ENCODE results near the gene OXNAD1.

The OXNAD1 gene

DNA sequence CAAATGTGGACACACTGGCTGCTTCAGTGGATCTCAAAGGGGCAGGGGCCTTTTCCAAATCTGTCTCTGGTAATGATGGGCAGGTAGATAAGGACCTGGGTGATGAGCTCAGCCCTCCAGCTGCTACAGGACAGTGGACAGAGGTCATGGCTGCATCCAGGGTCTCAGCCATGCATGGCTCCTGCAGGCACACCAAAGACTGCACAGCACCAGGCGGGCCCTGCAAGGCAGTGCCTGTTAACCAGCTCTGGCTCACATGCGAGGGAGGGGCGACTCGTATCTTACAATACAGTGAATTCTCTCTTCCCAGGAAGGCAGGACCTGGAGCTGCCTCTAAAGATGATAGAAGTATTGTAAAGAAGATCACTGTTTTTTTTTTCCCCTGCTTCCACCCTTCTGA is 58.7 kb downstream of the OXNAD1 start:
- in situ Hi-C loops (cut with MboI; ENCODE audit: low sequenced_read_pairs, unreplicated experiment), result no loop called here
- DNase-seq (ENCODE audit: low spot score), result no peak

DNA sequence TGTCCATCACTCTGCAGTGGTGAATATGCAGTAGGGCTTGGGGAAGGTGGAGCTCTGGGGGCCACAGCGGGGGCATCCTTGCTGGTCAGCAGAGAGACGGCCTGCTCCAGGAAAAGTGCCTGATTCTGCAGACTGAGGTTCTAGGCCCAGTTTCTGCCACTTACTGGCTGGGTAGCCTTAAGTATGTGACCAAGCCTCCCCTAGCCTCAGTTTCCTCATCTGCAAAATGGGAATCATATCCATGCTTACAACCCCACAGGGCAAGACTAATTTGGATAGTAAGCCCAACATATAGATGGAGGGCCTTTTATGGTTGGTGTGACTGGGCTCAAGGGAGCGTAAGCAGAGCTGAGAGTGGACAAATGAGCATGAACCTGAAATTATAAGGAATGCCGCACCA is 60.8 kb downstream of the OXNAD1 start:
- TF ChIP-seq, protein P1, sequence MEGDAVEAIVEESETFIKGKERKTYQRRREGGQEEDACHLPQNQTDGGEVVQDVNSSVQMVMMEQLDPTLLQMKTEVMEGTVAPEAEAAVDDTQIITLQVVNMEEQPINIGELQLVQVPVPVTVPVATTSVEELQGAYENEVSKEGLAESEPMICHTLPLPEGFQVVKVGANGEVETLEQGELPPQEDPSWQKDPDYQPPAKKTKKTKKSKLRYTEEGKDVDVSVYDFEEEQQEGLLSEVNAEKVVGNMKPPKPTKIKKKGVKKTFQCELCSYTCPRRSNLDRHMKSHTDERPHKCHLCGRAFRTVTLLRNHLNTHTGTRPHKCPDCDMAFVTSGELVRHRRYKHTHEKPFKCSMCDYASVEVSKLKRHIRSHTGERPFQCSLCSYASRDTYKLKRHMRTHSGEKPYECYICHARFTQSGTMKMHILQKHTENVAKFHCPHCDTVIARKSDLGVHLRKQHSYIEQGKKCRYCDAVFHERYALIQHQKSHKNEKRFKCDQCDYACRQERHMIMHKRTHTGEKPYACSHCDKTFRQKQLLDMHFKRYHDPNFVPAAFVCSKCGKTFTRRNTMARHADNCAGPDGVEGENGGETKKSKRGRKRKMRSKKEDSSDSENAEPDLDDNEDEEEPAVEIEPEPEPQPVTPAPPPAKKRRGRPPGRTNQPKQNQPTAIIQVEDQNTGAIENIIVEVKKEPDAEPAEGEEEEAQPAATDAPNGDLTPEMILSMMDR (IDR thresholded peaks at IDR 0.05; ENCODE audit: borderline replicate concordance, control extremely low read depth, extremely low read depth, insufficient read depth, missing control alignments), result no peak
- in situ Hi-C loops (cut with MboI; ENCODE audit: low sequenced_read_pairs, unreplicated experiment), result no loop called here
- no peak for DNase-seq (ENCODE audit: low spot score)

More for the DNA sequence above, 58.7 kb downstream of the OXNAD1 start:
- TF ChIP-seq, protein P1 (IDR thresholded peaks at IDR 0.05; ENCODE audit: borderline replicate concordance, control extremely low read depth, extremely low read depth, insufficient read depth, missing control alignments), result no peak

DNA sequence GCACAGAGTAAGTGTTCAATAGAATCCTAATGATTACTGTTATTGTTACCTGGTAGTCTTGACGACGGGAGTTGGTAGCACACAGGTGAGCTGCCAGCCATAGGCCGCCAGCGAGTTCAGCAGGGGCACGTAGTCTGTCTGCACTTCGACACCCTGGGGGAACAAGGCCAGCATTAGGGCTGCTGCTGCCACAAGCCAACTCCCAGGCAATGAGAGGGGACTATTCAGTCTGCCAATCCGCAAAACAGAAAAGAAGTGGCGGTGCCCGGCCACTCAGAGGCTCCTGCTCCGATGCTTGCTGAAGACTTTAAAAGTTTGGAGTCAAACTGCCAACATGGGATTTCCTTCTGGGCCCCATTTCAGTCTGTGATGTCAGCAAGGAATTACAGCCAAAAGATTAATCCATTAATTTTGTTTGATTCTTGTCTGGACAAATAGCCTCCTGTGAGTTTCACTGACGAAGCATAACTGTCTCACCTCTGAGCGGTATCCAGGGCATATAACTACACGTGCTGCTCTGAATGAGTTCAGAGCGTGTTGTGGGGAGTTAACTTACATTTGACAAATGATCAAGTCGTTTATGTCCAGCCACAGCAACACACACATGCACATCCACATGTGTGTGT is 61.8 kb downstream of the OXNAD1 start:
- TF ChIP-seq, protein P1 (IDR thresholded peaks at IDR 0.05; ENCODE audit: borderline replicate concordance, control extremely low read depth, extremely low read depth, insufficient read depth, missing control alignments), result no peak
- DNase-seq (ENCODE audit: low spot score), result no peak
- in situ Hi-C loops (cut with MboI; ENCODE audit: low sequenced_read_pairs, unreplicated experiment), result no loop called here

DNA sequence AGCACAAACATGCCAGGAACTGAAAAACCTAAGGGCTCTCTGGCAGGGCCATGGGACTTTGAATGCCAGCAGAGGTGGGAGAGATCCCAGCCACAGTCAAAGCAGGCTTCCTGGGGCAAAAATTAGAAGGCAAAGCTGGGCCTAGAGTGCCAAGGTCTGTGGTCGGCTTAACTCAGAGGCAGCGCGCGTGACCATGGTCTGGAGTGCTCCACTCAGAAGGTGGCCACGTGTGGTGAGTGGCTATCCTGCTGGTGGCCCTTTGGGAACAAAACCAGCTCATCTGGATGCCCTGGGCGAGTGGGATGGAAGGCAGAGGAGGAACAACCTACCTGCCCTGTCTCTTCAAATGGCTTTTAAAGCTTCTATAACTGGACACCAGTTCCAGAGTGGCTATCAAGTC is 63.1 kb downstream of the OXNAD1 start:
- TF ChIP-seq, protein P1 (IDR thresholded peaks at IDR 0.05; ENCODE audit: borderline replicate concordance, control extremely low read depth, extremely low read depth, insufficient read depth, missing control alignments), result no peak
- in situ Hi-C loops (cut with MboI; ENCODE audit: low sequenced_read_pairs, unreplicated experiment), result no loop called here
- DNase-seq (ENCODE audit: low spot score), result no peak

DNA sequence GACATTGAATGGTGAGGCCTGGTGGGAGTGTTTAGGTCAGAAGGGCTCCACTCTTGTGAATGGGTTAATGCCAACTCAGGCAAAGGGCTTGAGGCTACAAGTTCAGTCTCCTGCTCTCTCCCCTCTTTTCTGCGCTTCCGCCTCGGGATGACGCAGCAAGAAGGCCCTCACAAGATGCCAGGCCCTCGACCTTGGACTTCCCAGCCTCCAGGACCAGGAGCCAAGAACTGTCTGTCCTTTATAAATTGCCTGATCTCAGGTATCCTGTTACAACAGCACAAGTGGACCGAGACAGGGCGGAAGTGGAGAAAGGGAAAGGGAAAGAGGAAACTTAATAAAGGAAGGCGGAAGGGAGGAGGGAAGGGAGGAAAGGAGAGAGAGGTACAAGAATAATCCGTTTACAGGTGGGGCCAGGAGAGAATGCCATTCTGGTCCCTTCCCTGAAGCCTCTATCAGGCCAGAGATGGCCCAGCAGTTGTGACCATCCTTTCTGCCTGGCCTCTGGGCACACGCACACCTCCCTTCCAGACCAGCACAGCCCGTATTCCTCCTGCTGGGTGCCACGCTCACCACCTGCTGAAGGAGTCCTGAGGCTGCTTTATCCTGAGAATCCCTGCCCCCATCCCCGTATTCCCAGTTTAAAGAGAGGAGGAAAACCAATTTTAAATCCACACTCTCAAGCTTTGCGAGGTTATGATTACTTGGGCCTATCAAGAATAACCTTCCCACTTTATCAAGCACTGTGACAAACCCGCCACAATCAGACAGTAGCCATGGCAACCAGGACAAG is 64.2 kb downstream of the OXNAD1 start:
- no peak for DNase-seq (ENCODE audit: low spot score)
- TF ChIP-seq, protein P1 (IDR thresholded peaks at IDR 0.05; ENCODE audit: borderline replicate concordance, control extremely low read depth, extremely low read depth, insufficient read depth, missing control alignments), result no peak
- in situ Hi-C loops (cut with MboI; ENCODE audit: low sequenced_read_pairs, unreplicated experiment), result no loop called here

DNA sequence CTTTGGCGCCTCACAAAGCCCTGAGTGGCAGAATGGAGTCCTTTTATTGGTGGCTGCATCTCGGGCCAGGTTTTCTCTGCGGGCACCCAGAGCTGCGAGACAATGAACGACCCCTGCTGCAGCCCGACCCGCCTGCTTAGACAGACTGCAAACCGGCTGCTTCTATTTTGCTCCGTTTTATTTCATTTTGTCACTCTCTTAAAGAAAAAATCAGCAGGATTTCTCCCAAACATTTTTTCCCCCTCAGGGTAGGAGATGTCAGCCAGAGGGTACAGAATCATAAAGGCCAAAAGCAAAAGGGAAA is 64.8 kb downstream of the OXNAD1 start:
- TF ChIP-seq, protein P1 (IDR thresholded peaks at IDR 0.05; ENCODE audit: borderline replicate concordance, control extremely low read depth, extremely low read depth, insufficient read depth, missing control alignments), result no peak
- in situ Hi-C loops (cut with MboI; ENCODE audit: low sequenced_read_pairs, unreplicated experiment), result no loop called here
- DNase-seq (ENCODE audit: low spot score), result no peak

Measured in GM13976 (cell line).